Retina (tissue), 1 donor: Measurements from ENCODE around the gene HIPK2.
A peak's percentile ranks its signal among the peaks of the same experiment; 100 is the strongest.

Experiments
- DNase-seq: peaks from one replicate; pipeline ENCODE4 v3.0.0-alpha.2; 2016

Gene HIPK2

DNA sequence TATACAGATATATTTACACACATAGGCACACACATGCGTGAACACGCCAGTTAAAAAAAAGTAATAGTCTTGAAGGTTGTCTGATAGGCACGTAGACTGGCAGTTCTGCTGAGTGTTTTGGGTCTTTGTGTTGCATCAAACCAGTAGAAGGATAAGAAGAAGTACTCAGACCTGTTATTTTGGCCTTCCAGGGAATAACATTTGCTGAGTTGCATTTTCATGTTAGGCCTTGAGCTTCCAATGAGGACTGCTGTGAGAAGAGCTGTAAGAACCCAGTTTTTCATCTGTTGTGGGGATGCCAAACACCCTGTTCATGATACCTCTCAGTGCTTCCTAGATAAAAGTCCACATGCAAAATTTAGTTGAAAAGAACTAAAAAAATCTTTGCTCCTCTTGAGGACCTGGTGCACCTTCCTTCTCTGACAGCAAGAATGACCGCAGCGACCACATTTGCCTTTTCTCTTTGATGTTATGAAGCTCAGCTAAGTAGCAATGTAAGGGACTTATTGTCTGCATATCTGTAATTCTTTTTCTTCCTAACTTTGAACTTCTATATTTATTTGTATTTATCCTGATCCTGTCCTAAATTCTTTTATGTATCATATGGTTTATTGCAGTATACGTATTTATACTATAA lies 27.2 kb downstream of the HIPK2 start:
- no peak for DNase-seq

DNA sequence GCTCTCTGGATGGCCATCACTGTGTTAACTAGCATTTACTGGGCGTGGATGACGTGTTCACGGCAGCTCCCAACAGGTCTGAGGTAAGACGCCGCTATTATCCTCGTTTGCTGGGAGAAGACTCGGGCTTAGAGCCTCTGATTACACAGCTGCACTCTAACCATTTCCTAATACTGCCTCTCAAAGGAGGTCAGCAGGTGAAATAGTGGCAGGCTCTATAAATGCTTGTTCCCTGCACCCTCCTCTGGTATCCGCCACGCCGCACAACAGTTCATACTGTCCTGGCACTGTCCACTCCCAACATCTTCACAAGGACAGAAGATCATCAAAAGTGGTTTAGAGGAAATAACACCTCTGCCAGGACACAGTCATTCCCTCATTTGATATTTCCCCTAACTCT lies 28.3 kb downstream of the HIPK2 start:
- DNase-seq = no peak

DNA sequence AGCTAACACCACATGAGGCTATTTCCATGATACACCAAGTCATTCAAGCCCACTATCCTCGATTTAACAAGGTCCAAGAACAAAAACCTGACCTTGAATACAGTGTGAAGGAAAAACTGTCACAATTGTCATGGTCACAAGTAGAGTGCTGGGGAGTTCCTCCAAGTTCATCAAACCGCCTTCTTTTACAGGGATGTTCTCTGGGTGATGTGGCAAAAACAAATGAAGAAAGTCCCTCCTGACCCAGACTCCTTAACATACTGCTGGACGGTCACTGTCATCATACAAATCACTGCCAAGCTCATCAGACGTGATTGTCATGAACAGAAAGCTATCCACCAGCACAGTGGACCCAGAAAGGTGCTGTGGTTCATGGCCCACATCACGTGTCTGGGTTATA lies 28.9 kb downstream of the HIPK2 start:
- no peak for DNase-seq

DNA sequence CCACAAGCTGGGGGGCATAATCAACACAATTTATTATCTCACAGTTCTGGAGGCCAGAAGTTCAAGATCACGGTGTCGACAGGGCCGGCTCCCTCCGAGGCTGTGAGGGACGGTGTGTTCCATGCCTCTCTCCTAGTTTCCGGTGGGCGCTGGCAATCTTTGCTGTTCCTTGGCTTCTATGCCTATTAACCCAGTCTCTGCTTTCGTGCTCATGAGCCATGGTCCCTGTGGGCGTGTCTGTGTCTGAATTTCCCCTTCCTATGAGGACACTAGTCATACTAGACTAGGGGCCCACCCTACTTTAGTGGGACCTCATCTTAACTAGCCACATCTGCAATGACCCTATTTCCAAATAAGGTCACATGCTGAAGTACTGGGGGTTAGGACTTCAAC lies 29.4 kb downstream of the HIPK2 start:
- DNase-seq = no peak

DNA sequence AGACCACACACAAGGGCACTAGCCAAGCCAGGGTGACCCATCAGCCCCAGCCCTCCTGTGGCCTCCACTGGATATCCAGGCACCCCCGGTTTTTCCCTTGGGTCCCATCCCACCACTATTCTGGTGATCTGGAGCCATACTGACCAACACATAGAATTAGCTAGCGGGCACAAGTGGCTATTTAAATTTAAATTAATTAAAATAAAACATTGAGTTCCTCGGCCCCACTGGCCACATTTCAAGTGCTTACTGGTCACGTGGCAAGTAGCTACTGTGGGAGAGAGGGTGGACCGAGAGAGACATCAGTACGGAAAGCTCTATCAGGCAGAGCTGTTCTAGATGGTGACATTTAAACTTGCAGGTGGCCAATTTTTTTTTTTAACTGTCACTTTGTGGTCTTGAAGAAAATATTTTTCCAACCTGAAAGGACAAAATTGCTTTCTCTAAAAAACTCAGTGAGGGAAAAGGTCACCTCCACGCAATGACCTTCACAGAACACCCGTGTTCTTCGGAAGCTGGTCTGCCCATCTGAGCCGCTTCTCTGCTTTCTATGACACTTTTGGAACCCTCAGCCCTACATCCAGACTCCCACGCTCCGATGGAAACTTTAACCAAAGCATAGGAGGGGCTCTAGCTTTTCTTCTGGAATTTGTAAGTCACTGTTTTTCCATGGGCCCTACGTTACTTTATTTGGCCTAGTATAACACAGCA lies 30.0 kb downstream of the HIPK2 start:
- no peak for DNase-seq

DNA sequence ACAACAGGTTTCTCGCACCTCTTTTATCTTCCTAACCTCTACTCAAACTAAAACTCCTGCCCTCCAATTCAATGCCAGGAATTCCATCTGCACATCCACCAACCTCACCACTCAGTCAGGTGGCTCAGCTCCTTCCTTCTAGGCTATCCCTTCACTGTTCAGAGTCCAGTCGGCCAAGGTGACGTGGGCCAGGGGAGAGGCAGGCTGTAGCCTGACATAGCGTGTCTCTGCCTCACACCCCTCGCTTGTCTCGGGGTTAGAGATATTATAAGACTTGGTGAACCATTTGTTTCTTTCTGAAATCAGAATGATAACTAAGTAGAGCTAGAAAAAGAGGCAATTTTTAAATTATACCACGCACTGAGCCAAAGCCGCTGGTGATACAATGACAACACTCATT lies 31.1 kb downstream of the HIPK2 start:
- no peak for DNase-seq

DNA sequence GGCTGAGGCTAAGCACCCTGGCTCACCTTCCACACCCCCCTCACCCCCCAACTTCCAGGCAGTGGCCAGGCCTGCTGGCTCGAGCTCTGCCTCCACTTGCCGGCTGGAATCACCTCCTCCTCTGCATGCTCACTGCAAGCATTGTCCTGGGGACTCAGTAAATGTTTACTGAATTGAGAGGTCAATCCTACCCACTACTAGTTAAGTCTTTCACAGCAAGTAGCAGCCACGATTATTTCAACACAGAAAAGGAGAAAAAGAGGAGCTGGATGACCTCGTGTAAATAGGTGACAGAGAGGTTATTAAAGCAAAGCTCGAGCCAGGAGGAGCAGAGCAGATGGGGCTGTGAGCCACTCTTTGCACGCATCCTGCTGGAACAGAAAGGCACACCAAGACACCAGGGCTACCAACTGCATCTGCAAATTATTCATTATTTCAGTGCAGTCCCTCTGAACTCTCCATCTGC lies 32.1 kb downstream of the HIPK2 start:
- peak; percentile 51 for DNase-seq

DNA sequence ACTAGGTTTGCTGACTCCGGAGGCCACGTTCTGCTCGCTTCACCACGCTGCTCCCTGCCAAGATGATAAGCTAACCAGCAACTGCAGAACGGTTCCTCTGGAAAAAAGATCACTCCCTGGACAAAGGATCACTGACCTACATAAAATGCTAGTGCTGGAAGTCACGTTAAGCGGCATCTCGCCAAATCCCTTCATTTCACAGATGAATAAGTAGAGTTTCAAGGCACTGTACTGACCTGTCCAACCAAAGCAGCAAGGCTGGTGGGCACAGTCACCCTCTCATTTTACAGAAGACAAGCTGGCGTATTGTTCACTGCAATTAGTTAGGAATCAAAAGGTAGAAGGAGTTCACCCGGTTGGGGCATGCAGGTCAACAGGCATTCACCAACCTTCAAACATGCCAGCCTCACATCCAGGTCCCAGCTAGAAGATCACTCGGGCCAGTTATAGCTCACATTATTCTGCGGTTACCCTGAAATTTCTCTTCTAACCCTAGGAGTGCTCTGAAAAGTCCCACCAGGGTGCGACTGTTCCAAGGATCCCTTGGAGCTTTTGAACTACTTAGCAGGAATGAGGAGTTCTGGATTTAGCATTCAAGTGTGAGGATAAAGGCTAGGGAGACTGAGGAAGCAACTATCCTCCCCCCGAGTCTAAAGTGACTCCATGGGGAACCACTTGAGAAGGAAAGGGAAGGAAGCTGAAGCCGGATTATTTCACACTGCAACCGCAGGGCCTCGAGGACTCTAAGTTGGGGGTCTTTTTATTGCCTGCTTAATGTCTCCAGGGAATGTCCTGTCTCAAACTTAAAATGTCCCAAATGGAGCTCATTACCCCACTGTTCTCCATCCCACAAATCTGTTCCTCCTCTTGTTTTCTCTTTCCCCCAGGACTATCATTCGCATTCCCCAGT lies 32.8 kb downstream of the HIPK2 start:
- no peak for DNase-seq

DNA sequence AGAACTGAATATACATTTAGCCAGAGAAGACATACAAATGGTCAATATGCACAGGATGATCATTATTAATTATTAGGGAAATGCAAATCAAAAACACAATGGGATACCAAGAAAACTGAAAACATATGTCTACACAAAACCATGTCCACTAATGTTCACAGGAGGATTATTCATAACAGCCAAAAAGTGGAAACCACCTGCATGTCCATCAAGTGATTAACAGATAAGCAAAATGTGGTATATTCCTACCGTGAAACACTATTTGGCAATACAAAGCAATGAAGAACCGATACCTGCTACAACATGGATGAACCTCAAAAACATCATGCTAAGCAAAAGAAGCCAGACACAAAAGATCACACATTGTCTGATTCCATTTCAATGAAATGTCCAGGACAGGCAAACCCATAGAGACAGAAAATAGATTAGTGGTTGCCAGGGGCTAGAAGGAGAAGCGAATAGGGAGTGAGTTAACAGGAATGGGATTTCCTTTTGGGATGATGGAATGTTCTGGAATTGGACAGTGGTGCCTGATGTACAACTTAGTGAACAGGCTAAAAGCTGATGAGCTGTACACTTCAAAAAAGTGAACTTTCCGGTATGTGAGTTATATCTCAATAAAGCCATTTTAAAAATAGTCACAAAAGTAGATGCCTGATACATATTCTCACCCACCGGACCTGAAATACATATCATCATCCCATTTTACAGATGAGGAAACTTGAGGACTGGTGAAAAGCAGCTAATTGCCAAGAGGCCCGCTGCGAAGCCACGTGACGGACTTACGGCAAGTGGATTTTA lies 33.6 kb downstream of the HIPK2 start:
- no peak for DNase-seq

DNA sequence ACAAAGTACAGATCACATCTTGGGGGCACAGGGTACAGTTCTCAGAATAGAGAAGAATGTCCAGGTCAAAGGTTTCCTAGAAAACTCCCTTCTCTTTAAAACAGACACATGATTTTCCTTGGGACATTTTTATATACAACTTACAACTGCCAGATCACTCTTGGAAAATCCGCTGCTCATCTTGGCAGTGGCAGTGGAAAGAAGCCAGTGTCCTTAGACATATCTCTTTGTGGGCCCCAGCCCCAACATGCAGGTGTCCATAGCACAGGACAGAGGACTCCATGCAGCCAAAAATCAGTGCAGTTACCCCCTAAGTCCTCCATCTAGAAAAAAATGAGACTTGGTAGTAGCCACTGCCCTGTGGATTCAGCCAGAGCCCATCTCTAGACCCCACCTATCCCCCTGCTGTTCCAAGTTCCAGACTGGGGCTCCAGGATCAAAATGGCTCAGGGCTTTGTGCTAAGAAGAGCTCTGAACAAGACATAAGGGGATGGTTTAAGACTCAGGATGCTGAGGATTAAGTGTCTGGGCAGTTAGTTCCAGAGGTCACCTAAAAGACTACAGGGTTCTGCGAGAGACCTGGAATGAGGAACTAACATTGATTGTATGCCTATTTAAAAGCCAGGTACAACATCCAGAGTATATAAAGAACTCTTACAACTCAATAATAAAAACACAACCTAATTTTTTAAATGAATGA lies 34.4 kb downstream of the HIPK2 start:
- no peak for DNase-seq

DNA sequence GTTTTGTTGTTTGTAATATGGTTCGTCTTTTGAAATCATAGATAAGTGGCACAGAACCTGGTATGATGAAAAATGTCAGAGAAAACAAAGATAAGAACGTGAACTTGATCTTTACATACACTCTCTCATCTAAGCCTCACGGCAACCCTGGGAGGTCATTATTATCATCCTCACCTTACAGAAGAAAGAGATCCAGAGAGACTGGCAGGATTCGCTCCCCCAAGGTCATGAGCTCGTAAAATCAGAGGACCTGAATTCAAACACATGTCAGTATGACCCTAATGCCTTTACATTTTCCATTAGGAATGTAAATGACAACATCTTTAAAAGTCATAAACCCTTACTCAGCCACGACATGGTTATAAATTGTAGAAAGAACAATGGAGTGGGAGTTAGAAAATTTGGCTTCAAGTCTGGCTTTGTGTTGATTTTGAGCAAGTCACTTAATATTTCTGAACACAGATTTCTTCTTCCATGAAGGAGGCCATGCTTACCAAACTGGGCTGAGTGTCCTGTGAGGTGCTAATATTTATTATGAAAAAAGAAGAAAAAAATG lies 35.9 kb downstream of the HIPK2 start:
- no peak for DNase-seq

DNA sequence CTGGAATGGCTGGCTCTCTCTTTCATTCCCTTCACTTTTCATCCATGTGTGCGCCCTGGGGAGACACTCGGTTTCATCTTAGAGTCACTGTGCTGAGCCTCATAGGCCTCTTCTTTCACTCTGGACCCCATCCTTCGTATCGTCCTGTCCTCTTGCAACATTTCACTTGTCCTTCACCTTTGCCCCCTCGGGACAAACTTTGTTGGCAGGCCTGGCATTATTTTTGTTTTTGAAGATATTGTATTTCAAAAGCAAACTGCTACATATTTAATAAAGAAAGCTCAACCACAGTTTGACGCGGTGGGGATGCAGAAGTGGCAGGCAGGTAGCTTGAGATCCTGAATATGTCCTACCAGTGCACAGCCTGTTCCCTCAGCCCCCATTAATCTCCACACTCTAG lies 36.6 kb downstream of the HIPK2 start:
- DNase-seq = no peak

DNA sequence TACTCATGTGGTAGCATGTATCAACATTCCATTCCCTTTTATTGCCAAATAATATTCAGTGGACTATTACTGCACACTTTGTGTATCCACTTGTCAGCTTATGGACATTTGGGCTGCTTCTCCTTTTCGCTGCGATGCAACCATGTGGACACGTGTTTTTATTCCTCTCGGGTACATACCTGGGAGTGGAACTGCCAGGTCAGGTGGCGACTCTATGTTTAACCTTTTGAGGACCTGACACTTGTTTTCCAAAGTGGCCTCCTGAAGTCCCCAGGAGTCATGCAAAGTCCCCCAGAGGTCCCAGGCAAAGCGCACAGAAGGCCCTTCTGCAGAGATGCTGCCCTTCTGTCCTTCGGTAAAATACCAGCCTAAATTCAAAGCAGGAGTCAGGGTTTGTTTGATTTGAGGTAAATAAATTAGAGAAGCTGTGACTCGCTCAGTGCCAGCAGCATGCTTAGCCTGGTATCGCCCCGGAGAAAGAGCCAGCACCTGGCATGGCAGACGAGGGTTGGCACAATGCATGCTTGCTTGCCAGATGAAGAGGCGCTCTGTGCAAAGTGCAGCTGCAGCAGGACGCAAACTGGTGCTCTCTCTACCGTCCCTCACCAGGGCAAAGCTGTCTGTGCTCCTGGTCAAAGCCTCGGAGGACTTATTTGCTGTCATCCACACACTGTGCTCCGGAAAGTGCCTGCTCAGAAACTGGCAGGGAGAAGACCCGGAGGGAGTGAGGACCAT lies 37.8 kb downstream of the HIPK2 start:
- DNase-seq = no peak

DNA sequence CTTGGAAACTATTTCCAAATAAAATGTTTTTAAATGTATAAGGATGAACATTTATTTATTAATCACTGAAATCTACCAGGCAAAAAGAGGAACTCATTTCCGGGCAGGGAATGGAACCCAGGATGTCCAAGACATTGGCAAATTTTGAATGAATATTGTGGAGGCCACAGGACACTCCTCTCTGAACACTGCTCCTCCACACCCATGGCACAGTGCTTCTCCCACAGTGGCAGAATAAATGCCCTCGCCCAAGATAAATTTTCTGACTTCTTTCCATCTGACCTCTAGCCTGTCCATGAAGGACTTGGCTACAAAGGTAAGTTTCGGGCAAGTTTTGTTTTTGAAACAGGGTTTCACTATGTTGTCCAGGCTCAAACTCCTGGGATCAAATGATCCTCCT lies 39.0 kb downstream of the HIPK2 start:
- DNase-seq = no peak

GRCh38 chr7:139738101-139738489 lies 39.7 kb downstream of the HIPK2 start:
- no peak for DNase-seq

DNA sequence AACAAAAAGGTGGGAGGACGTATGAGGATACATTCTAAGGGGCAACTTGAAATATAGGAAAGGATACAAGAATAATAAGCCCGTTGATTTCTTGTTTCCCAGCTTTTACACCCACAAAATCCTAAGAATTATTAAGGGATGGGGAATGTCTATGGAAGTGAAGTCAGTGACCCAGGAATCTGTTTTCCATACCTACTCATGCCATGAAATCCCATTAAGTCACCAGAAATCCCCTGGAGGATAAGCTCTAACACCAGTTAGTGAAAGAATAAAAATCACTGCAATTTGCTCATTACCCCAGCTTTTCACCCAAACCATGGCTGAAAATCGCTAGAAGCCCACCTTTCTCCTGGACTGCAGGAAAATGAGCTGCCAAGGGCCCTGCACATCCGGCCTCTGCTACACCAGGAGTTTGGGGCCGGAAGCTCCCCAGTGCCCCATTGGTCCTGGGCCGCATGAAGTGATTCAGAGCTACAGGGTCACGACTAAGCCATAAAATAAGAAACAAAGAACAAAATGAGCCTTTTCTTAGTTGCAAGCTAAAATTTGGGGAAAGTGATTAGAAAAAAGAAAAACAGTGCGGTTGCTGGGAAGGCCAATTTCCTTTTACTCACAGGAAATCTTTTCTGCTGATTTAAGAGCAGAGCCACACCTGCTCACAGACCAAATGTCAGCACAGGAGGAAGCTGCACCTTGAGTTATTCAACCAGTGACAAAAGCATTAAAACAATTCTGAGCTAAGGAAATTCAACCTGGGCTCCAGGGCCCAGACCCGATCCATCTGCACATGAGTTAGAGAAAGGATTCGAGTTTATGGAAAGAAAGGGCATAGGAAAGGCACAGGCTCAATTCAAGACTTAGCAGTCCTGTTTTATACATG lies 40.3 kb downstream of the HIPK2 start:
- no peak for DNase-seq

DNA sequence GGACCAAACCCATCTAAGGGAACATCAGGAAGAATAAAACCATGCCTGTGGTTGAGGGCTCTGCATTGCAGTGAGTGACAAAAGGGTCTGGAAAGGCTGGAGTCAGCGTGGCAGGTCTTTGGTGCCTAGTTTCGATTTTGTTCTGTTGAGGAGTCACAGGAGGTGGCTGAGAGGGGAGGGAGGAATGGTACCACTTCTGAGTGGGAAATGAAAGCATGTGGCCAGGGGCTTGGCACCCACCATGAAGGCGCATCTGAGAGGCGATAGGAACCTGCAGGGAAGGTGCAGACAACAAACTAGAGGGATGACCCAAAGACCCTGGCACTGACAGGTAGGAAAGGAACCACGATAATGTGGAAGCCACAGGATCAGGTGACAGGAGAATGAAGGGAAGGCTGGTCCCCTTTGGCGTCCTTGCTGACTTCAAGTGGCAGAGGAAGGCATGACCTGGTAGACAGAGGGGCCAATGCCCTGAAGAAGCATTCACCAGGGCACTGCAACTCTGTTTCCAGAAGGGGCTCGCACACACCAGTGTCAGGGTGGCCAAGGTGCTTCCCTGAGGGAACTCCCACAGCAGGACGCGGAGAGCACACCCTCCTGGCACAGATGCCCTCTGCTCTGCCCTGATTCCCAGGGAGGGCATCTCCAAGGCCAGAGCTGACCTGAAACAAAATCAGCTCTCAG lies 41.7 kb downstream of the HIPK2 start:
- DNase-seq = no peak

DNA sequence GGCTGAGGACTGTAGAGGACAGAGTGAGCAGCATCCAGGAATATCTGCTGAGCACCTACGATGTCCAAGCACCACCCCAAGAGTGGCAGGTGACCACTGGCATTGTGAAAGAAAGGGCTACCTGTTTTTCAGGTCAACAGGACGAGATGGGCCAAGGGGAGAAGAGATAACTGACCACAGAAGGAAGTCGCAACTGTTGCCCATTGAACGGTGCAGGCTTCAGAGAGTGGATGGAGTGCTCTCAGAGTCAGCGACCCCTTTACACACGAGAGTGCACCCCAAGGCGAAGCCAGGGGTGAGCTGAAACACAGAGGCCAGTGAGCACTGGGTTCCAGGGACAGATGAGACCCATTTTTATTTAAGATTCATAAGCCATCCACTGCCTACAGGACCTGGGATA lies 42.3 kb downstream of the HIPK2 start:
- no peak for DNase-seq

GRCh38 chr7:139734395-139734794 lies 43.4 kb downstream of the HIPK2 start:
- DNase-seq = no peak

DNA sequence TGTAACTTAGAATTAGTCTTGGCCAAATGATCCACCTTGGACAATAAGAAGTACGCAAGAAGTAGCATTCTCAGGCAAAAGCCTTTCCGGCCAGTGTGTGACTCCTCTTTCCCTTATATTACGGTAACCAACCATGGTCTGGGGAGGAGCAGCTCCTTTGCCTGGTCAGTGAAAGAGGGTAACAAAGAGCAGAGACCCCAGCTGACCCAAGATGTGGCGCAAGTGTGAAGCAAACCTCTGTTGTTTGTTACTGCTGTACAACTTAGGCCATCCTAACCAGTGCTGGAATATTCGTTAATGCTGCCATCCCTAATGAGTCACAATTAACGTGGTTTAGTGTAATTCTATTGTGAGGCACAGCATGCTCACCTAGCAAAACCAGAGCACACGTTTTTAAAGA lies 44.0 kb downstream of the HIPK2 start:
- no peak for DNase-seq
